ENCODE data around the gene SS18L1.

Gene SS18L1

DNA sequence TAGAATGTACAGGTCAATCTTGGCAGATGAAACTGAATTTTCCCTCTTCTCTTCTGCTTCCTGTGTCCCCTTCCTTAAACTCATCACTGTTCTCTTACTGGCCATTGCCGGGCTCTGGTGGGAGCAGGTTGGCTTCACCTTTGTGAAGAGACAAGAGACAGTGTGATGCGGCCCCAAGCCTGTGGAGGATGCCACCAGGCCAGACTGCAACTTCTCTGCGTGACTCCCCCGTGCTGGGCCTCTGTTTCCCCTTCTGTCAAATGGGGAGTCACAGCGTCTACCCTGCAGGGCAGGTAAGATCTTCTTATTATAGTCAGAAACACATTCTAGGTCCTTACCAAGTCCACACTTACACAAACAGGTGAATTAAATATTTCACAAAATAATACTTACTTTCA is 23.2 kb upstream of the SS18L1 start:
- no peak for DNase-seq (ENCODE audit: low read depth in 2 of 2)

DNA sequence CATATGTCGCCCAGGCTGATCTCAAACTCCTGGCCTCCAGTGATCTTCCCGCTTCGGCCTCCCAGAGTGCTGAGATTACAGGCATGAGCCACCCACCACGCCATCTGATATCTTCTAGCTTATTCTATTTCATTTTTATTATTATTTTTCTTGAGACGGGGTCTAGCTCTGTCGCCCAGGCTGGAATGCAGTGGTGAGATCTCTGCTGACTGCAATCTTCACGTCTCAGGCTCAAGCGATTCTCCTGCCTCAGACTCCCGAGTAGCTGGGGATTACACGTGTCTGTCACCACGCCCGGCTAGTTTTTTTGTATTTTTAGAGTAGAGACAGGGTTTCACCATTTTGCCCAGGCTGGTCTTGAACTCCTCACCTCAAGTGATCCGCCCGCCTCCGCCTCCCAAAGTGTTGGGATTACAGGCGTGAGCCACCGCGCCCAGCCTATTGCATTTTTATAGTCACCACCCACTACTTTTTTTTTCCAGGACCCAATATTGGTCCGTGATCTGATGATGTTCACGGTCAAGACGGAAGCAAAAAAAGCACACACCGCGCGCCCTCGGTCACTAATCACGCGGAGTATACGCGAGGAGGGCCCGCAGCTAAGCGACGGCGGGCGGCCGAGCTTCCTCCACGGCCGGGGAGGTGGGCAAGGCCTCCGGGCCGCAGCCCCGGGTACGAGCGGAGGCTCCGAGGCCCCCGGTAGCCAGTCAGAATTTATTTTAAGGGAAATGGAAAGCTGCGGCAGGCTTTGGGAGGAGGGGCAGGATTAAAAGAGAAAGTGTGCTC is 22.4 kb upstream of the SS18L1 start:
- DNase-seq (ENCODE audit: low read depth in 2 of 2): peak in 1 of 2 experiments; percentile 23

DNA sequence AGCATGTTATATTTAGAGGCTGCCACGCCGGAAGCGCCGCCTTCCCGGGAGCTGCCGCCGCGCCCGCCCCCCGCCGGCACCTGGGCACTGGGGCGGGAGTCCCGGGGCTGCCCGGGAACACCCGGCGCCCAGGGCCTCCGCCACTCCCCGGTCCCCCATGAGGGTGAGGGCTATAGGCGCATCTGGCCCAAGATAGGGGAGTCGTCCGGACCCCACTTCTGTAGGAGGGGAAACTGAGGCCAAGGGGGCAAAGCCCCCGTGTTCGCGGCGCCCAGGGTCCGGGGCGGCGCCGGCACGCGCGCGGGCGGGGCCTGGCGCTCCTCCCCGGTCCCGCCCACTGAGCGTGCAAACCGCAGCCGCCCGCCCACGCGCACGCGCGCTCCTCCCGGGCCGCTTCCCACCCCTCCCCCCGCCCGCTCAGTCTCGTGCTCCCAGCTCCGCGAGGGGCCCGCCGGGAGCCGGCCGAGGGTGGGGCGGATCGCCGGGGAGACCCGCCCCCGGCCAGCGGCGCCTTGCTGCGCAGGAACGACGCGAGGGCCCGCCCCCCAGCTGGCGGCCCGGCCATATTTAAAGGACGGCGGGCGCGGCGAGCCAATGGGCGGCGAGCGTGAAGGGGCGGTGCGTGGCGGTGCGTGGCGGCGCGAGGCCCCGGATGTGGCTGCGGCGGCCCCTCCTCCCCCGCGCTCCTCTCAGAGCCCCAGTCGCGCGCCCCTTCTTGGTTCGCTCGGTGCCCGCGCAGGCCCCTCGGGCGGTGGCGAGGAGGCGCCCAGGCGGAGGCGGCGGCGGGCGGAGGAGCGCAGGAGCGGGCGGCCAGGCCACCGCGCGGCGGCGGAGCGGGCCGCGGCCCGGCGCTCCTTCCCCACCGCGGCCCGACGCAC is 21.6 kb upstream of the SS18L1 start, which contains the start of gene LSM14B:
LSM14B (plus strand) TSS at position 700 of the 878 bp plus-strand sequence. CDS start 192 bp downstream, outside the sequence.
- peak; percentile 93 to 95 for DNase-seq (ENCODE audit: low read depth in 2 of 2)

DNA sequence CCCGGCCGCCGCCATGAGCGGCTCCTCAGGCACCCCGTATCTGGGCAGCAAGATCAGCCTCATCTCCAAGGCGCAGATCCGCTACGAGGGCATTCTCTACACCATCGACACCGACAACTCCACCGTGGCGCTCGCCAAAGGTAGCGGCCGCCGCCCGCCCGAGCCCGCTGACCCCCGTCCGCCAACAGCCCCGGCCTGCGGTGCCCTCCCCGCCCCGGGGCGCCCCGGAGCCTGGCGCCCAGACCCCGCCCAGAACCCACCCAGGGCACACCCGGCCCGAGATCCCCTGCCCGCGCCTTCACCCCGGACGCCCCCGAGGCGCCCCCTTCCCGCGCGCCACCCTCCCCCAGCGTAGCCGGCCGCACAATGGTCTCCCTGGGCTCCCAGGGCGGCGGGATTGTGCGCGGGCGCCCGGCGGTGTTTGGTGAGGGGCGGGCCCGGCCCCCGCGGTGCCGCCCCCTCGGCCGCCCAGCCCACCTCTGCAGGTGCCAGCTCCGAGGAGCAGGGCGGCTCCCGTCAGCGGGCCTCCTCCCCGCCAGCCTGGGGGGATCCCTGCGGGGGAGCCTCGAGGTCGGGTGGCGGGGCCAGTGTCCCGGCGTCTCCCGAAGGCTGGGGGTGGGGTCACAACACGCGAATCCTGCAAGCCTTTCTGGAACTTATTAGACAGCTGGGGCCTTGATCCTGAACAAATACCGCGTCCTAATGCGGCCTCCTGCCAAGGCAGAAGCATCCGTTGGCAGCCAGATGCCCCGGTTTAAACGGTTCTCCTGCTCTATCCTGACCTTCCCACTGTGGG is 20.7 kb upstream of the SS18L1 start:
- peak in 1 of 2 experiments; percentile 23 for DNase-seq (ENCODE audit: low read depth in 2 of 2)

DNA sequence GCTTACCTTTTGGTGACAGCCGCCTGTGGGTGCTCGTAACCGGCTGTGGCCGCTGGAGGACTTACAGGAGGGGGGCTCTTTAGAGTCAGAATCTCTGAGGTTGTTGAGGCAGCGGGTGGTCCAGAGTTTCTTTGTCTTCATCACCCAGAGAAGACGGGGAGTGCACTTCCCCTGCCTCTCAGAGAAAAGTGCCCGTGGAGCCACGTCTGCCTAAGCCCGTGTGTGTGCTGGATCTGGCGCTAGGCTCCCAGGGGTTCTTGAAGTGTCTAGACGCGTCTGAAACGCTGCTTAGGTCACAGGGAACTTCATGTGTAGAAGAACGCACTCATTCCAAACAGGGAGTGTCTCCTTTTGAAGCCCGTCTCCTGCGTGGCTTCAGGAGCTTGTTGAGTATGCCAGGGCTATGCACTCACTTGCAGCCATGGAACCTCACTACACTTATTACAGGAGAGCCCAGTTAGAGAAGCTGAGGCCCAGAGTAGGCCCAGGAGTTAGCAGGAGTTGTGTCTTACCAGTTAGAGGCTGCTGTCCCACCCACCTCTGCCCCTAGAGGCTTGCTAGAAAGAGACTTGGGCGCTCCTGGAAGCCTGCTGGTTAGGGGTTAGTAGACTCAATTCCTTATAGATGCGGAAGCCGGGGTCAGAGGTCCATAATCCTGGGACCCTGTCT is 20.0 kb upstream of the SS18L1 start:
- DNase-seq (ENCODE audit: low read depth in 2 of 2): no peak

DNA sequence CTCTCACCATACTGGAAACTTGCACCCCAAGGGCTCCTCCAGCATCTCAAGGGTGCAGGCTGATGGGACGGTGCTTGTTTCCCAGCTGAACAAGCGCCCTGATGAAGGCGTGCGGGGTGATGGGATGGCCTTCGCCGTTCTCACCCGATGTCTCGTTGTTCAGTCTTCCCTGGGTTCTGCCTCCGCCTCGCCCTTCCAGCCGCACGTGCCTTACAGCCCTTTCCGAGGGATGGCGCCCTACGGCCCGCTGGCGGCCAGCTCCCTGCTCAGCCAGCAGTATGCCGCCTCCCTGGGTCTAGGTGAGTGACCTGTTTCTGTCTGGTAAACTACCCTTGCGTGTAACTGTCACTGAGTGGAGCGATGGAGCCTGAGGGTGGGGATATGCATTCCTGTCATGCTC is 17.4 kb upstream of the SS18L1 start:
- DNase-seq (ENCODE audit: low read depth in 2 of 2): no peak

DNA sequence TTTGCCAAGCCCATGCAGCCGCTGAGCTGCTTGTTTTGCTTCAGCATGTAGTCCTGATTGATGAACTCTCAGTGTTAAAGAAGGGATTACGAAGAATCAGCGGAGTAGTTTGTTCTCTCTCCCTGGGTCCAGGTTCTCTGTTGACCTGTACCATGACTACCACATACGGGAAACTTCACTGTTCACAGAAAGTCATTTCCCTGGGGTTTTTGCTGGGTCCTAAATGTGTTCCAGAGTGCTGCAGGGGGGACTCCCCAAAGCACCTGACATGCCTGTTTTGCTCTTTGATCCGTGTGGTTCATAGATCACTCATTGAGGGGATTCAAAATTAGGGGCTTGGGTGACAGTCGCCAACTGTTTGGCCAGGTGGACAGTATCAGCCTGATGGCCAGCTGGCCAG is 15.8 kb upstream of the SS18L1 start:
- DNase-seq (ENCODE audit: low read depth in 2 of 2): no peak

DNA sequence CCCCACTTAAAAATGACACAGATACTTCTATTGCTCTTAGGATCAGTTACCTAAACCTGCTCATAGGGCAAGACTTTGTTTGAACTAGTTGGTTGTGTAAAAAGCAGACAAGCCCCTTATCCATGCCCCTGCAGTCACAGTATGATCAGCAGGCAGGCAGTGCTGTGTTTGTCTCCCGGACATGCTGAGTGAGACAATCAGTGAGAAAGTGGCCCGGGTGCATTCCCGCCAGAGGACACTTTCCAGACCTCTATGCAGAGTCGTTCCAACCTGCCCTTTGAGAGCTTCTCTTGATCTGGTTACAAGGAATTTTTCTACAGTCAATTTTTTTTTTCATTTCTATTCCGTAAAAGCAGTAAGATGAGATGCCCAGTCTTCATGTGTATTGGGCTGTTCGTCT is 15.1 kb upstream of the SS18L1 start:
- DNase-seq (ENCODE audit: low read depth in 2 of 2): no peak

DNA sequence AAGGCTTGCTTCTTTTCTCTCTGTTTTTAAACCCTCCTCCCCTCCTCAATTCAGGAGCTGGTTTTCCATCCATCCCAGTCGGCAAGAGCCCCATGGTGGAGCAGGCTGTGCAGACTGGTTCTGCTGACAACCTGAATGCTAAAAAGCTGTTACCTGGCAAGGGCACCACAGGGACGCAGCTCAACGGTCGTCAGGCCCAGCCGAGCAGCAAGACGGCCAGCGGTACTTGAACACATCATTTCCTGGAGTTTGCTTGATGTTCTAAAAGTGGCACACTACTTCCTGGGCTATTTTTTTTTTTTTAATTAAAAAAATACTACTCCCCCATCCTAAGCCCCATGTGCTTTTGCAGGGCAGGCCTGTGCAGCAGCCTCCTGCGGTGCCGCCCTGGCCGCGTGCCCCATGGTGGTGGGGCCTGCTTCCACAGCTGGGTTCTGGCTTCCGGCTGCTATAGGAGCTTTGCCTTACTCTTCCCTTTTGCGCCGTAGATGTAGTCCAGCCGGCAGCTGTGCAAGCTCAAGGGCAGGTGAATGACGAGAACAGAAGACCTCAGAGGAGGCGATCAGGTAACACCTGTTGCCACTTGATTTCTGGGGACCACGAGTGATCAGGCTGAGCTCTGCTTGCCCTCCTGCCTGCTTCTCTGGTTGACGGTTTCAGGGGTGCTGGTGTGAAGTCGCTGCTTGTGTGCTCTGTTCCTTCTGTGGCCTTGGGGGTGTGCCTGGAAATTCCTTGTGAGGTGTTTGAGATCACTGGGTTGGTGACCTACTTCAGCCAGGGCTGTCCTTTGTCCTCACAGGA is 13.6 kb upstream of the SS18L1 start:
- no peak for DNase-seq (ENCODE audit: low read depth in 2 of 2)

DNA sequence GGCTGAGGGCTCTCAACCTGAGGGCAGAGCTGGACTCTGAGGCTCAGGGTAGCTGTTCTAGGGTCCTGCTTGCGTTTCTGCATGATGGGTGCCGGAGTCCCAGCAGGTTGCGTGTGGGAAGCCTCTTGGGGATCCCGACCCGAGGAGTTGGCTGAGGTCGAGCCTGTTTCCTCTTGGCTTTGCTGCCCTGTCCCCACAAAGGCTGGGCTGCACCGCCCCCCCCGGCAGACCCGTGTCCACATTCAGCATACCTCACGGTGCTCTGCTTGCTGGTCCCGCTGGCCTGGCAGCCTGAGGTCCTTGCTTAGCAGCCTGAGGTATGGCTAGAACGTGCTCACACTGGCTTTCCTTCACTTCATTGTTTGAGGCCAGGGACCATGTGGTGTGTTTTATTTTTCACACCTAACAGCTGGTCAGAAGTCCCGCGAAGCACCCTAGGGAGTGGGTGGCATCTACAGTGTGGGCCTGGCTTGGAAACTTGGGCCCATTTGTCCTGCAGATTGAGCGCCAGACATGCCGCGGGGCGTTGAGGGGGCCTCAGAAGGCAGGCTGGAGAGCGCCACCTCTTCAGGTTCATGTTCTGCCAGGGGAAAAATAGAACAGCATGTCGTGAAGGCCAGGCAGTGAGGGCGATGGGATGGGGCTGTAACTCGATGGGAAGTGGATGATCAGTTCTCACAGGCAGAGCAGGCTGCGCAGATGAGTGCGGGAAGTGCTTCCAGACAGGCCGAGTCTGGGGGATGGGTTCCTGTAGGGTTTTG is 11.8 kb upstream of the SS18L1 start:
- DNase-seq (ENCODE audit: low read depth in 2 of 2): no peak

DNA sequence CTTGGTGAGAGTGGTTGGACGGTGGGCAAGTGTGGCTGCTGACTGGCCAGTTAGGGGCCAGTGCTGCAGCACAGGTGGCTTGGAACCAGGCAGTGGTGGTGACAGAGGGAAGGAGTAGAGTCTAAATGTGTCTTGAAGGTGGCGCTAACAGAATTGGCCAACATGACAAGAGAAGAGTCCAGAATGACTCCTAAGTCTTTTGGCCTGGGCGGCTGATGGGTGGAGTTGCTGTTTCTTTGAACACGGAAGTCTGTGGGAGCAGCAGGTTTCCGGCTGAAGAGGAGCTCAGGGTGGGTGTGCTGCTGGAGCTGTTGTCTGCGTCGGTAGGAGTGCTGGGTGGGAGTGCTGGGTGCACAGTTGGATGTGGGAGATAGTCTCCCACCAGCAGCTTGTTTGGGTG is 11.1 kb upstream of the SS18L1 start:
- no peak for DNase-seq (ENCODE audit: low read depth in 2 of 2)

DNA sequence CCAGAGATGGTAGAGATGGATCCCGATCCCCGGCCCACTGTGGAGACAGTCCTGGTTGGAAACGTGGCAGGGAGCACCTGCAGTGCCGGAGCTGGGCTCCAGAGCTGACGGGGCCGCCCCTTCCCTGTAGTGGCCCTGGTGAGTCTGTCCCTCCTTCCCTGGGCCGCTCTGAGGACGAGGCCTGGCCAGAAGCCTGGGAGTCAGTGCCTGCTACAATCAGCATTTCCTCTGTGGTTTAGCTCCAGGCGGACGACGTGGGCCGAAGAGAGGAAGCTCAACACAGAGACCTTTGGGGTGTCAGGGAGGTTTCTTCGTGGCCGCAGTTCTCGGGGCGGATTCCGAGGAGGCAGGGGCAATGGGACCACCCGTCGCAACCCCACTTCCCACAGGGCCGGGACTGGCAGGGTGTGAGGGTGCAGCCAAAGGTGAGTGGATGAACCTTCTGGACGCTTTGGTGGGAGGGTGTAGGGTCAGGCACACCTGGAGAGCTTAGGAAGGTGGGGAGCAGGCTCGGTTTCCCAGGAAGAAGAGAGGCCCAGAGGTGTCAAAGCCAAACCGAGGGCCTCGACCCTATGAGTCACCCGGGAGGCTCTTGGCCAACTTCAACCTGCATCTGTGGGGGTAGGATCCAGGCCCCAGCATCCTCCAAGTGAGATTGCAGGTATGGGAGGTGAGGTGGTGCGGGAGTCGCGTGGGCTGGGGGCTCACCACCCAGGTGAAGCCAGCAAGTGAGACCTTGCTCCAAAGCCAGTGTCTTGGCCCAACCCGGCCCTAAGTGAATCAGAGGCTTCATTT is 10.3 kb upstream of the SS18L1 start:
- DNase-seq (ENCODE audit: low read depth in 2 of 2): no peak

DNA sequence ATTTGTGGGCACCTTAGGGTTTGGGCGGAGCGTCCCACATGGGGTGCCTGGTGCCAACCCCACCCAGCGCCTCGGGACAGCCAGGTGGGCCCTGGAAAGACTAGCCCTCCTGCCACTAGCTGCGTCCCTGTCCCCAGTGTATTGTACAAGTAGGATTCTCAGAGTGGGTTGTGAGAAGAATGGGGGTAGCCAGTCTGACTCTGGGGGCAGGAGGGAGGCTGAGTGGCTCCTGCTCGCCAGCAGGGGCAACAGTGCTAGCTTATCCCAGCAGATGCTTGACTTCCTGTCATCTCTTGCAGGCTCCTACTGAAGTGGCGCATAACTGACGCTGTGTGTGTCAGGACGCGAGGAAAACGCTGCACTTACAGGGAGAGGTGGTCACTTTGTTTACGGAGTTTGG is 9.7 kb upstream of the SS18L1 start:
- no peak for DNase-seq (ENCODE audit: low read depth in 2 of 2)

DNA sequence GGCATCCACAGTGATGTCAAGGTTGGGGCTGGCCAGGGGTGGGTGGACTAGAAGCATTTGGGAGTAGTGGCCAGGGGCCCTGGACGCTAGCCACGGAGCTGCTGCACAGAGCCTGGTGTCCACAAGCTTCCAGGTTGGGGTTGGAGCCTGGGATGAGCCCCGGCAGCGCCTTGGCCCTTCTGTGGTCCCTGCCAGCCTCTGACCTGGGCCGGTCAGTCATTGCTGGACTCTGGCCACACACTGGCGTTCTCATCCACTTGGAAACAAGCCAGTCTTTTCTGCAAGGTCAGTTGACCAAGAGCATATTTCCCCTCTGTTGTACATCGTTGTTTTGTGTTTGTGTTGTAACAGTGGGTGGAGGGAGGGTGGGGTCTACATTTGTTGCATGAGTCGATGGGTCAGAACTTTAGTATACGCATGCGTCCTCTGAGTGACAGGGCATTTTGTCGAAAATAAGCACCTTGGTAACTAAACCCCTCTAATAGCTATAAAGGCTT is 8.8 kb upstream of the SS18L1 start:
- no peak for DNase-seq (ENCODE audit: low read depth in 2 of 2)

DNA sequence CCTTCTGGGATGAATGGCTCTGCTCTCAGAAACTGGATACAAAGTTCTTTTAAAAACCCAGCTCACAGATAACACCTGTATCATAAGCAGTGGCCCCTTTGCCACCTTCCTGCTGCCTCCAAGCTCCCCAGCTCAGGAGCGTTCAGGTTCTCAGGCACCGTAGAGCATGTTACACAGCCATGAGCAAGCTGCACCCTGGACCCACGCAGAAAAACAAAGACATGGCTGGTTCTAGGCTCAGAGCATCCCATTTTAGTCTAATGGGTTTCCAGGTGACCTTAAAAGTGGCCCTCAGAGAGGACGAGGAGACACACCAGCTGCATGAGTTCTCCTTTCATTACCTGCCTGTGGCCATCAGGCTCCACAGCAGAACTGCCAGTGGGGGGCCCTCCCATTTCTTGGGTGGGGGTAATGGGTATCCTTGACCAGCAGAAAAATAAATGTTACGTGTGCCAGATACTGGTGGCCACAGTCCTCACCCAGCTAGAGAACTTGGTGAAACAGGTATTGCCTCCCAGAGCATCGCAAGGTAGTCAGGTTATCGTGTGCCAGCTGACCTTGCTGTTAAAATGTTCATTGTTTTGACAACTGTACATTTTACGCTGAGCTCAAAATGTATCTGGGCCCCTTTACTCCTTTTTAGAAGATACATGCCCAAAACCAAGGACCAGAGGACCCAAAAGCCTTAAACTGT is 7.8 kb upstream of the SS18L1 start:
- no peak for DNase-seq (ENCODE audit: low read depth in 2 of 2)

DNA sequence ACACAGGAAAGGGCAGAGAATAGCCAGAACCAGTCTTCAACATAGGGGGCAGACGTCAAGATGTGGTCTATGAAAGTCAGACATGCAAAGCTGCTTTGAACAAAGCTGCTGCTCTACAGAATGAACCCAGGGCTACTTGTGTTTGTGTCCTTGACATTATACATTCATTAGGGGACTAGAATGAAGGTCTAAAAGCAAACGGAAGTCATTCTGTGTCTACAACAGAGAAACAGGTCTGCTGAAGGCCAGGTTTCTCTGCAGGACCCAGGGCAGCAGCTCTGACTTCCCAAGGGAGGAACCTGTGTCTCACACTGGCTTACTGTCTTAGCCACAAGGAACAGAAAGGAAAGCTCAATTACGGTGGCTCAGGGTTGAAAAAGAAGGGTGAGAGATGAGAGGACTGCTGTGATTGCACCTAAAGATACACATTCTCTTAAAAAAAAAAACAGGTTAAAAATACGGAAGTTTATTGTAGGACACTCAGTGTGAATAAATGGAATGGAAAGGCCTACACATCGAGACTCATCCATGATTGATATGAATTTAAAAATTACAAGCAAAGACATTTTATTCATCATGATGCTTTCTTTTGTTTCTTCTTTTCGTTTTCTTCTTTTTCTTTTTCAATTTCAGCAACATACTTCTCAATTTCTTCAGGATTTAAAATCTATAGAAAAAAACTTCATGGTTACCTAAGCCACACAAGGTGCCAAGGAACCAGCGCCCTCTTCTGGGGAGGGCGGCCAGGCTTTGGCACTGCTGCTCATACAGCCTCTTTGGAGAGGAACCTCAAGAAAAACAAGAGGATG is 7.1 kb upstream of the SS18L1 start:
- peak in 1 of 2 experiments; percentile 47 for DNase-seq (ENCODE audit: low read depth in 2 of 2)

DNA sequence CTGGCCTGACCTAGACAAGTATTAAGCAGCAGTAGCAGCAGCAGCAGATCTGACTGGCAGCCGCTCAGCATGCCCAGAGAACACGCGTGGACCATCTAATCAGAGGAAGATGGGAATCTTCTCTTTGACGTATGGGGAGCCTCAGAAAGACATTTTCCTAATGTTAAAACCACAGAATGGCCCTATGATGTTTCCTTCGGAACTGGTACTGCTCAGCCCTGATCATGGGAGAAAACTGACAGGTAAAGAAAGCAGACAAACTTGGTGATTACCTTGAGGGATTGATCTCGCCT is 6.5 kb upstream of the SS18L1 start:
- no peak for DNase-seq (ENCODE audit: low read depth in 2 of 2)

Data from stimulated activated CD4-positive, alpha-beta T cell treated with anti-CD3 and anti-CD28 coated beads, Interleukin-12 subunit alpha, Interleukin-12 subunit beta, amount 100 ng/mL, for 24 hours (primary cell).